Panc1 (cell line): Measurements from ENCODE around the gene ZC3H13. TPM values are rescaled to one million over a fixed set of nuclear protein-coding genes. Genes with fewer than 3 reads are reported as not detected.

ENCODE experiments used
- ATAC-seq: fragments of 200-7000 bp; cut with Tn5 transposase; 2 replicates; pipeline ENCODE4 v1.9.1; 2020; ENCODE audit warnings: mild to moderate bottlenecking, moderate library complexity
- BruUV-seq: library from RNA; stranded (reverse); fragments of 400-500 nt; replicated peaks from 2 replicates; lab custom pipeline; 2021; lab: Mats Ljungman, UMichigan
- CTCF ChIA-PET: fragments of 300-600 bp; sonication (Branson Sonifier 250); formaldehyde crosslinking; loops from one replicate; lab custom pipeline; 2022; ENCODE audit warnings: antibody characterized with exemption; lab: Charles Lee
- POLR2A ChIA-PET: fragments of 300-600 bp; sonication (Branson Sonifier 250); formaldehyde crosslinking; loops from one replicate; lab custom pipeline; 2022; ENCODE audit warnings: antibody characterized with exemption; lab: Charles Lee
- DNase-seq: peaks from one replicate; pipeline ENCODE4 v3.0.0-alpha.2; 2010; ENCODE audit warnings: low read depth, low spot score
- H3K27ac ChIP-seq: 2 replicates; pipeline ENCODE4 v1.5.1; 2011; ENCODE audit warnings: mild to moderate bottlenecking, low read length, inconsistent platforms
- H3K27me3 ChIP-seq: fragments of 200-500 bp; sonication (Bioruptor generic); 2 replicates; pipeline ENCODE4 v1.6.0; 2014; ENCODE audit warnings: low read length, inconsistent platforms; ENCODE audit not compliant: control insufficient read depth, insufficient read depth
- H3K36me3 ChIP-seq: fragments of 200-500 bp; sonication (Bioruptor generic); 2 replicates; pipeline ENCODE4 v1.5.1; 2014; ENCODE audit warnings: inconsistent platforms, mild to moderate bottlenecking, low read length, moderate library complexity; ENCODE audit not compliant: control insufficient read depth, insufficient read depth
- H3K4me1 ChIP-seq: 2 replicates; pipeline ENCODE4 v1.5.1; 2011; ENCODE audit warnings: inconsistent platforms, mild to moderate bottlenecking, low read length, moderate library complexity; ENCODE audit not compliant: control insufficient read depth, insufficient read depth
- H3K4me3 ChIP-seq, 2 experiments: 2 replicates each; pipeline ENCODE4 v1.5.1; 2011 to 2012; ENCODE audit warnings: low read depth in 2 of 2, low read length in 2 of 2, mild to moderate bottlenecking in 2 of 2, inconsistent platforms in 1 of 2, moderate library complexity in 1 of 2
- H3K9me3 ChIP-seq: fragments of 200-500 bp; sonication (Bioruptor generic); 2 replicates; pipeline ENCODE4 v1.5.1; 2014; ENCODE audit warnings: low read depth, mild to moderate bottlenecking, inconsistent platforms, low read length, moderate library complexity; ENCODE audit not compliant: control insufficient read depth, insufficient read depth
- POLR2AphosphoS5 ChIP-seq: IDR thresholded peaks from 2 replicates; pipeline ENCODE4 v1.6.1; 2012; ENCODE audit warnings: mild to moderate bottlenecking, low read depth, low read length, moderate library complexity
- SIN3A ChIP-seq: IDR thresholded peaks from 2 replicates; pipeline ENCODE4 v1.6.1; 2012; ENCODE audit warnings: low read depth, mild to moderate bottlenecking, low read length, moderate library complexity, borderline replicate concordance; ENCODE audit not compliant: insufficient read depth
- TCF7L2 ChIP-seq: IDR thresholded peaks from 2 replicates; pipeline ENCODE4 v1.6.1; 2011; ENCODE audit warnings: mild to moderate bottlenecking, low read depth, low read length, inconsistent platforms
- in situ Hi-C: cut with HindIII; loops from 2 replicates; pipeline ENCODE4 v1.10.0; 2016; ENCODE audit warnings: low sequenced_read_pairs, low pct_unique_long_range_greater_than_20kb
- intact Hi-C: fragments of 100-400 bp; cut with micrococcal nuclease; formaldehyde crosslinking; loops from one replicate; pipeline ENCODE4 v1.10.0; 2022; ENCODE audit not compliant: unreplicated experiment
- total RNA-seq: library from RNA; stranded (reverse); gene quantifications from one replicate; pipeline ENCODE4 v1.2.1, GENCODE V29; 2021; ENCODE audit not compliant: unreplicated experiment
- TF ChIP-seq, protein P1 (sequence below): fragments of 450-650 bp; IDR thresholded peaks from 2 replicates; pipeline ENCODE4 v1.5.1; 2017; ENCODE audit warnings: mild to moderate bottlenecking
- TF ChIP-seq, protein P2 (sequence below), 2 experiments: IDR thresholded peaks; 2 replicates each; pipeline ENCODE4 v1.6.1; 2011 to 2012; ENCODE audit warnings: low read depth in 2 of 2, control low read depth in 1 of 2, low read length in 1 of 2, mild to moderate bottlenecking in 1 of 2, moderate library complexity in 1 of 2; ENCODE audit not compliant: insufficient read depth in 1 of 2

ZC3H13 gene
- total RNA-seq, 1 experiment from 2014 or later, result 25.3 TPM

DNA sequence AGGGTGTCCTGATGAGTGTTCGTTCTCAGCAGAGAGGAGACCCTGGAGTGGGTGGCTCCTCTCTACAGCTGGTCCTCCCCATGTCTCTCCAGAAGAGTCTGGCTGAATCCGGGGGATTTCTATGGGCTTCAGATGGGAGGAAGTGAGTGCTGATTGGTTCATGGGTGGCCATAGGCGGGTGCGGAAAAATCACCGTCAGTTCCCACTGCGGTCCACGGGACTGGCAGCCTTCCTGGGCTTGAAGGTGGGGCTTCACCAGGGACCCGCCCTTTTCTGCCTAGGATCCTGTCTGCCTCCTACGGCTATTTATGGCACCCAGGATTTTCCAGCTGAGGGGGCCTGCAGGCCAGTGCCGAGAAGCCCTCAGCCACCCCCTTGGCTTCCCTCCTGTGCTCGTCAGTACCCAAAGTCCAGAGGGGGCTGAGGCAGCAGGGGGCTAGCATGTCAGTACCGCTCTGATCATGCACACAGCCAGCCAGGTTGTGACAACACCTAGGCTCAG, 33.9 kb upstream of the ZC3H13 start:
- no peaks in the 10 kb centered on the region for H3K4me1 ChIP-seq
- in situ Hi-C loops (no loop called here), intact Hi-C loops (no loop called here)
- no peak overlapping the region for H3K27ac ChIP-seq
- no peaks in the 10 kb centered on the region for H3K9me3 ChIP-seq
- ATAC-seq (no peak; the same call in 1 of the 2 replicates), DNase-seq (no peak)
- CTCF ChIA-PET, result interaction anchor here (0.6 kb wide), 1 partner anchor 153 kb away, joined by 4 read pairs; no protein-coding TSS in a partner anchor
- H3K27me3 ChIP-seq, result no peaks in the 10 kb centered on the region; the same call in 1 of the 2 replicates
- POLR2A ChIA-PET, result no interaction called here
- no peaks in the 10 kb centered on the region for H3K36me3 ChIP-seq
- BruUV-seq, result no TSS peak
- TF ChIP-seq, protein P1, sequence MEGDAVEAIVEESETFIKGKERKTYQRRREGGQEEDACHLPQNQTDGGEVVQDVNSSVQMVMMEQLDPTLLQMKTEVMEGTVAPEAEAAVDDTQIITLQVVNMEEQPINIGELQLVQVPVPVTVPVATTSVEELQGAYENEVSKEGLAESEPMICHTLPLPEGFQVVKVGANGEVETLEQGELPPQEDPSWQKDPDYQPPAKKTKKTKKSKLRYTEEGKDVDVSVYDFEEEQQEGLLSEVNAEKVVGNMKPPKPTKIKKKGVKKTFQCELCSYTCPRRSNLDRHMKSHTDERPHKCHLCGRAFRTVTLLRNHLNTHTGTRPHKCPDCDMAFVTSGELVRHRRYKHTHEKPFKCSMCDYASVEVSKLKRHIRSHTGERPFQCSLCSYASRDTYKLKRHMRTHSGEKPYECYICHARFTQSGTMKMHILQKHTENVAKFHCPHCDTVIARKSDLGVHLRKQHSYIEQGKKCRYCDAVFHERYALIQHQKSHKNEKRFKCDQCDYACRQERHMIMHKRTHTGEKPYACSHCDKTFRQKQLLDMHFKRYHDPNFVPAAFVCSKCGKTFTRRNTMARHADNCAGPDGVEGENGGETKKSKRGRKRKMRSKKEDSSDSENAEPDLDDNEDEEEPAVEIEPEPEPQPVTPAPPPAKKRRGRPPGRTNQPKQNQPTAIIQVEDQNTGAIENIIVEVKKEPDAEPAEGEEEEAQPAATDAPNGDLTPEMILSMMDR, result no peak
- no peak for TF ChIP-seq TCF7L2
- TF ChIP-seq POLR2AphosphoS5, result no peak
- no peak for TF ChIP-seq SIN3A
- TF ChIP-seq, protein P2, sequence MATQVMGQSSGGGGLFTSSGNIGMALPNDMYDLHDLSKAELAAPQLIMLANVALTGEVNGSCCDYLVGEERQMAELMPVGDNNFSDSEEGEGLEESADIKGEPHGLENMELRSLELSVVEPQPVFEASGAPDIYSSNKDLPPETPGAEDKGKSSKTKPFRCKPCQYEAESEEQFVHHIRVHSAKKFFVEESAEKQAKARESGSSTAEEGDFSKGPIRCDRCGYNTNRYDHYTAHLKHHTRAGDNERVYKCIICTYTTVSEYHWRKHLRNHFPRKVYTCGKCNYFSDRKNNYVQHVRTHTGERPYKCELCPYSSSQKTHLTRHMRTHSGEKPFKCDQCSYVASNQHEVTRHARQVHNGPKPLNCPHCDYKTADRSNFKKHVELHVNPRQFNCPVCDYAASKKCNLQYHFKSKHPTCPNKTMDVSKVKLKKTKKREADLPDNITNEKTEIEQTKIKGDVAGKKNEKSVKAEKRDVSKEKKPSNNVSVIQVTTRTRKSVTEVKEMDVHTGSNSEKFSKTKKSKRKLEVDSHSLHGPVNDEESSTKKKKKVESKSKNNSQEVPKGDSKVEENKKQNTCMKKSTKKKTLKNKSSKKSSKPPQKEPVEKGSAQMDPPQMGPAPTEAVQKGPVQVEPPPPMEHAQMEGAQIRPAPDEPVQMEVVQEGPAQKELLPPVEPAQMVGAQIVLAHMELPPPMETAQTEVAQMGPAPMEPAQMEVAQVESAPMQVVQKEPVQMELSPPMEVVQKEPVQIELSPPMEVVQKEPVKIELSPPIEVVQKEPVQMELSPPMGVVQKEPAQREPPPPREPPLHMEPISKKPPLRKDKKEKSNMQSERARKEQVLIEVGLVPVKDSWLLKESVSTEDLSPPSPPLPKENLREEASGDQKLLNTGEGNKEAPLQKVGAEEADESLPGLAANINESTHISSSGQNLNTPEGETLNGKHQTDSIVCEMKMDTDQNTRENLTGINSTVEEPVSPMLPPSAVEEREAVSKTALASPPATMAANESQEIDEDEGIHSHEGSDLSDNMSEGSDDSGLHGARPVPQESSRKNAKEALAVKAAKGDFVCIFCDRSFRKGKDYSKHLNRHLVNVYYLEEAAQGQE (IDR thresholded peaks at IDR 0.05; ENCODE audit: insufficient read depth in 1 of 2, low read depth in 2 of 2, low read length in 1 of 2), result no peak
- peak overlapping the region; percentile 9 to 26; a peak in 2 of 4 replicates for H3K4me3 ChIP-seq

DNA sequence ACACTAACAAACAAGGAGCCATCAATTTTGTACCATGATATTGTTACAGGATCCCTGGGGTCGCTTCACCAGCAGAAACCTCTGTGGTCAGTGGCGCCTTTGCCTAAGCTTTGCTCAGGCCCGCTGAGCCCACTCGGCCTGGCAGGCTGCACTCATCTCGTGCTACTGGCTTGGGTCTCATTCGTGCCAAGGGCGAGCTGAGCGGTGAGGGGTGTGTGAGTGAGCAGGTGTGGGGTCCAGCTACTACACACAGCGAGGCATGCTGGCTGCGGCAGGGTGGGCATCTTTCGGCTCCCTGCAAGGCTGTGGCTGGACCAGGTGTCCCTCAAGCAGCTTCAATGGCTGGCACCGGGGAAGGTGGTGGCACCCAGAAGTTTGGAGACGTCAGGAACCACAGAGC, 33.2 kb upstream of the ZC3H13 start:
- POLR2A ChIA-PET, result no interaction called here
- H3K36me3 ChIP-seq, result no peaks in the 10 kb centered on the region
- no peak for ATAC-seq
- no peaks in the 10 kb centered on the region; the same call in 1 of the 2 replicates for H3K27me3 ChIP-seq
- no TSS peak for BruUV-seq
- TF ChIP-seq SIN3A (no peak), TCF7L2 (no peak), POLR2AphosphoS5 (no peak)
- TF ChIP-seq, protein P1, result no peak
- TF ChIP-seq, protein P2 (IDR thresholded peaks at IDR 0.05; ENCODE audit: insufficient read depth in 1 of 2, low read depth in 2 of 2, low read length in 1 of 2), result no peak
- no peaks in the 10 kb centered on the region for H3K4me1 ChIP-seq
- intact Hi-C loops (no loop called here), in situ Hi-C loops (no loop called here)
- H3K9me3 ChIP-seq, result no peaks in the 10 kb centered on the region
- DNase-seq, result no peak
- H3K27ac ChIP-seq, result no peak overlapping the region
- H3K4me3 ChIP-seq, result no peak overlapping the region
- CTCF ChIA-PET, result interaction anchor here (0.6 kb wide), 1 partner anchor 152 kb away, joined by 4 read pairs; no protein-coding TSS in a partner anchor
